K562 (cell line): ENCODE measurements around the gene EPOP. TPM values are rescaled to one million over a fixed set of nuclear protein-coding genes. Genes with fewer than 3 reads are reported as not detected.

Source experiments
- ATAC-seq: fragments of 200-7000 bp; cut with Tn5 transposase; 3 replicates; pipeline ENCODE4 v1.9.1; 2020; ENCODE audit warnings: moderate library complexity
- BruUV-seq: library from RNA; stranded (reverse); fragments of 400-500 nt; replicated peaks from 2 replicates; lab custom pipeline; 2021; lab: Mats Ljungman, UMichigan
- CTCF ChIA-PET: fragments of 300-600 bp; formaldehyde crosslinking; extraction: SDS; loops from one replicate; lab custom pipeline; 2021; ENCODE audit warnings: low intra/inter-chr PET ratio; lab: Yijun Ruan, JAX
- POLR2A ChIA-PET: fragments of 300-600, 350-650 bp; sonication (Branson Sonifier 250); formaldehyde crosslinking; extraction: SDS; loops from one replicate; lab custom pipeline; 2021; ENCODE audit warnings: antibody characterized with exemption, inconsistent platforms; lab: Yijun Ruan, JAX
- DNase-seq, 4 experiments: peaks; one replicate each; pipeline versions ENCODE4 v3.0.0 to v3.0.0-alpha.2; 2011 to 2018; ENCODE audit warnings: low spot score in 3 of 4, mixed read lengths in 3 of 4; ENCODE audit errors: extremely low read depth in 1 of 4
- FAIRE-seq: peaks from 2 replicates; lab custom pipeline; 2011; peaks lifted over from hg19 to GRCh38; lab: Jason Lieb, UNC
- H2AFZ ChIP-seq: 2 replicates; pipeline ENCODE4 v1.6.0; 2011; ENCODE audit warnings: low read depth, low read length, control low read depth, inconsistent platforms
- H3K27ac ChIP-seq: fragments of 200-600 bp; 3 replicates; pipeline ENCODE4 v1.8.0; 2011; ENCODE audit warnings: low read depth, mild to moderate bottlenecking, control low read depth, inconsistent platforms, low read length, moderate library complexity, mixed read lengths; ENCODE audit errors: extremely low read depth
- H3K27me3 ChIP-seq, 2 experiments: fragments of 300-600 bp in 1 of 2; 2 replicates in 1 of 2; 3 replicates in 1 of 2; pipeline versions ENCODE4 v1.6.0 to v1.8.0; 2011; ENCODE audit warnings: inconsistent platforms in 2 of 2, low read length in 2 of 2, mild to moderate bottlenecking in 1 of 2, mixed read lengths in 1 of 2, moderate library complexity in 1 of 2; ENCODE audit not compliant: control insufficient read depth in 2 of 2, insufficient read depth in 2 of 2
- H3K36me3 ChIP-seq: fragments of 300-600 bp; 3 replicates; pipeline ENCODE4 v1.8.0; 2011; ENCODE audit warnings: mild to moderate bottlenecking, low read length, inconsistent platforms; ENCODE audit not compliant: control insufficient read depth, insufficient read depth
- H3K4me1 ChIP-seq, 2 experiments: fragments of 200-600 bp in 1 of 2; replicated peaks in 1 of 2; 2 replicates in 1 of 2; 3 replicates in 1 of 2; pipeline versions ENCODE4 v1.5.1 to v1.8.0; 2011; ENCODE audit warnings: inconsistent platforms in 2 of 2, low read length in 2 of 2, mild to moderate bottlenecking in 1 of 2, mixed read lengths in 1 of 2, moderate library complexity in 1 of 2; ENCODE audit not compliant: control insufficient read depth in 2 of 2, insufficient read depth in 2 of 2
- H3K4me2 ChIP-seq: 2 replicates; pipeline ENCODE4 v1.6.1; 2011; ENCODE audit warnings: low read length, control low read depth, inconsistent platforms, mixed read lengths; ENCODE audit not compliant: insufficient read depth
- H3K4me3 ChIP-seq: fragments of 200-600 bp; sonication (generic), shearing (Covaris generic); 2 replicates; pipeline ENCODE4 v1.5.1; 2016; ENCODE audit warnings: control low read depth, inconsistent platforms
- H3K79me2 ChIP-seq: fragments of 200-600 bp; 3 replicates; pipeline ENCODE4 v1.8.0; 2011; ENCODE audit warnings: low read length, inconsistent platforms; ENCODE audit not compliant: control insufficient read depth, insufficient read depth
- H3K9ac ChIP-seq, 2 experiments: 2 replicates each; pipeline versions ENCODE4 v1.6.0 to v1.6.1; 2011; ENCODE audit warnings: low read depth in 2 of 2, low read length in 2 of 2, control low read depth in 1 of 2, inconsistent platforms in 1 of 2, mild to moderate bottlenecking in 1 of 2, mixed read lengths in 1 of 2; ENCODE audit not compliant: insufficient read depth in 1 of 2
- H3K9me1 ChIP-seq: one replicate; pipeline ENCODE4 v1.6.0; 2011; ENCODE audit warnings: inconsistent platforms, mild to moderate bottlenecking, low read length, moderate library complexity; ENCODE audit not compliant: control insufficient read depth, insufficient read depth
- H3K9me3 ChIP-seq: replicated peaks from 2 replicates; pipeline ENCODE4 v1.5.1; 2011; ENCODE audit warnings: low read depth, low read length, inconsistent platforms; ENCODE audit not compliant: control insufficient read depth, insufficient read depth
- H4K20me1 ChIP-seq: replicated peaks from 2 replicates; pipeline ENCODE4 v1.6.1; 2011; ENCODE audit warnings: low read length, inconsistent platforms, mixed read lengths; ENCODE audit not compliant: control insufficient read depth, insufficient read depth
- BCLAF1 ChIP-seq, 2 experiments: fragments of 450-650 bp in 1 of 2; IDR thresholded peaks; 2 replicates each; pipeline ENCODE4 v1.6.1; 2011 to 2017; ENCODE audit warnings: low read depth in 2 of 2, antibody characterized with exemption in 1 of 2, borderline replicate concordance in 1 of 2, low read length in 1 of 2, mild to moderate bottlenecking in 1 of 2, mixed read lengths in 1 of 2; ENCODE audit not compliant: control insufficient read depth in 1 of 2
- CBX3 ChIP-seq, 2 experiments: IDR thresholded peaks; 1 replicate in 1 of 2; 2 replicates in 1 of 2; pipeline ENCODE4 v1.6.1; 2012; ENCODE audit warnings: inconsistent platforms in 2 of 2, low read length in 2 of 2, borderline replicate concordance in 1 of 2, control low read depth in 1 of 2
- CBX8 ChIP-seq: fragments of 200-600 bp; sonication (generic); IDR thresholded peaks from 2 replicates; pipeline ENCODE4 v1.6.1; 2012; ENCODE audit warnings: borderline replicate concordance, mixed run types, low read depth, mild to moderate bottlenecking, moderate library complexity, mixed read lengths, low read length, control low read depth, inconsistent platforms; ENCODE audit not compliant: poor library complexity, severe bottlenecking; ENCODE audit errors: extremely low read depth
- ZFP36 ChIP-seq: fragments of 150-350 bp; IDR thresholded peaks from 2 replicates; pipeline ENCODE4 v1.6.1; 2018; ENCODE audit warnings: low read length, low read depth; ENCODE audit not compliant: partially characterized antibody
- ZNF140 ChIP-seq: fragments of 250-450 bp; sonication (Bioruptor Pico); IDR thresholded peaks from 2 replicates; pipeline ENCODE4 v1.8.0; 2021; ENCODE audit warnings: moderate library complexity, mild to moderate bottlenecking, inconsistent platforms
- ZNF398 ChIP-seq: fragments of 250-450 bp; sonication (Bioruptor Pico); IDR thresholded peaks from 2 replicates; pipeline ENCODE4 v1.8.0; 2021; ENCODE audit warnings: moderate library complexity, mild to moderate bottlenecking, inconsistent platforms
- WGBS: fragments of 100-300 bp; shearing (Covaris generic); methylation state at CpG from one replicate; pipeline ENCODE4 v1.1.6; 2016; ENCODE audit warnings: low coverage, mixed read lengths; ENCODE audit not compliant: insufficient coverage; ENCODE audit errors: missing lambda C conversion rate; 5-methylcytosine and 5-hydroxymethylcytosine counted together
- in situ Hi-C: fragments of 300-500 bp; cut with MboI; formaldehyde crosslinking; loops from 4 replicates; pipeline ENCODE4 v1.15.0; 2018; ENCODE audit warnings: inconsistent platforms, mixed read lengths
- intact Hi-C: fragments of 100-400 bp; cut with micrococcal nuclease; formaldehyde crosslinking; loops from 2 replicates; pipeline ENCODE4 v1.14.2; 2022
- polyA plus RNA-seq, 8 experiments: library from polyadenylated mRNA; depleted of rRNA in 4 of 8; stranded (reverse) in 5 of 8; unstranded in 3 of 8; fragments of >200 nt; fragmentation: Nextera tagmentation in 2 of 8; fragmentation: Illumina TruSeq in 1 of 8; extraction: Ambion mirVana in 2 of 8; extraction: Trizol in 1 of 8; gene quantifications; 2 replicates each; pipeline versions ENCODE4 v1.2.1 to v1.2.3, GENCODE V29; 2011 to 2014; ENCODE audit warnings: inconsistent platforms in 1 of 8, missing spikeins in 1 of 8
- total RNA-seq, 7 experiments: library from RNA; depleted of rRNA in 6 of 7; stranded (reverse); fragments of >200 nt in 6 of 7; fragmentation: Illumina TruSeq in 2 of 7; extraction: Trizol in 2 of 7; gene quantifications; 2 replicates each; pipeline versions ENCODE4 v1.2.1 to v1.2.3, GENCODE V29; 2011 to 2021; ENCODE audit warnings: low replicate concordance in 1 of 7
- TF ChIP-seq, protein P1 (sequence below): fragments of 250-450 bp; sonication (Bioruptor Pico); IDR thresholded peaks from 2 replicates; pipeline ENCODE4 v1.8.0; 2021; ENCODE audit warnings: borderline replicate concordance, mild to moderate bottlenecking, moderate library complexity; ENCODE audit not compliant: poor library complexity, severe bottlenecking

Gene EPOP
- total and polyA plus RNA-seq, 9 of the 15 experiments (the other 6 are each of a cell fraction or from before 2014, with no cell fraction given): 0.41 to 10.6 (median 4.6) TPM

- intact Hi-C loops: no loop called here
- ChIA-PET CTCF (no interaction called here), POLR2A (interaction anchor here (0.6 to 3.1 kb wide), 8 partner anchors 9 to 68 kb away, joined by 3 to 30 read pairs (median 4); partner anchors contain the start of gene MLLT6)
- no TSS peak for BruUV-seq
- H4K20me1 ChIP-seq: no peaks in the 10 kb centered on the region
- peaks cover 20 to 41% of the 10 kb centered on the region in 2 experiments for H3K4me1 ChIP-seq
- FAIRE-seq (no peak), DNase-seq (no peak), ATAC-seq (peak; percentile 3)
- H3K79me2 ChIP-seq: no peaks in the 10 kb centered on the region
- peak overlapping the region; percentile 56 for H3K27ac ChIP-seq
- in situ Hi-C loops: no loop called here
- peaks cover 10% of the 10 kb centered on the region for H3K9me1 ChIP-seq
- no peaks in the 10 kb centered on the region for H3K9me3 ChIP-seq
- H3K4me2 ChIP-seq: peak overlapping the region; percentile 76
- peaks cover 58% of the 10 kb centered on the region for H3K36me3 ChIP-seq
- H2AFZ ChIP-seq: 0 out of 2 replicates have a peak overlapping the region, but pooled peaks have one; percentile 40
- 34% methylated on average over 13 of the region's 29 CpGs for WGBS
- H3K9ac ChIP-seq: peak overlapping the region; percentile 53 to 75
- no peaks in the 10 kb centered on the region for H3K27me3 ChIP-seq
- no peak overlapping the region; the same call in 1 of the 2 replicates for H3K4me3 ChIP-seq
- TF ChIP-seq CBX3 (IDR thresholded peaks at IDR 0.05; ENCODE audit: borderline replicate concordance in 1 of 2, low read length in 2 of 2) (no peak), ZNF140 (CRISPR knock-in tag) (no peak), ZNF398 (no peak), CBX8 (no peak), ZFP36 (no peak), BCLAF1 (IDR thresholded peaks at IDR 0.05; ENCODE audit: borderline replicate concordance in 1 of 2, control insufficient read depth in 1 of 2, low read depth in 2 of 2, low read length in 1 of 2) (no peak)
- TF ChIP-seq, protein P1, sequence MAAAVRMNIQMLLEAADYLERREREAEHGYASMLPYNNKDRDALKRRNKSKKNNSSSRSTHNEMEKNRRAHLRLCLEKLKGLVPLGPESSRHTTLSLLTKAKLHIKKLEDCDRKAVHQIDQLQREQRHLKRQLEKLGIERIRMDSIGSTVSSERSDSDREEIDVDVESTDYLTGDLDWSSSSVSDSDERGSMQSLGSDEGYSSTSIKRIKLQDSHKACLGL: no peak
Observed at GRCh38 chr17:38719289-38719942, 44.7 kb upstream of the EPOP start.
